Measurements from ENCODE around the gene PMFBP1.

The PMFBP1 gene

DNA sequence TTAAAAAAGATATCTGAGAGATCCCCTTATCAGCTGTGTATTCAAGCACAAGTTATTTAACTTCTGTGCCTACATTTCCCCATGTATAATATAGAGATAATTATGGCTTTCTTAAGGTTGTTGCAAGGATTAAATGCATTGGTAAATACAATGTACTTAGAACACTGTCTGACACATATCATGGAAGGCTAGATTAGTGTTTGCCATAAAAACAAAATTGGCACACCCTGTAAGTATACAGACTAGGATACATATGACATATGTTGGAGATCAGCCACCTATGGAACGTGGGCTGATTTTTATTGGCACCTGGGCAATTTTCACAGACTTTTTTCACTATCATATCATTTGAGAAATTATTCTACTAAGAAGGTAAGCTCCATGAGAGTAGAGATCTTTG lies 2.2 kb downstream of the PMFBP1 start:
- no peak for TF ChIP-seq CTCF (IDR thresholded peaks at IDR 0.05; ENCODE audit: insufficient read depth, missing control alignments)
- DNase-seq (ENCODE audit: insufficient read length, low spot score) (no peak), FAIRE-seq (no peak)

GRCh38 chr16:72168365-72168764 lies 3.6 kb downstream of the PMFBP1 start:
- no peak for DNase-seq (ENCODE audit: insufficient read length, low spot score)
- FAIRE-seq: no peak
- TF ChIP-seq CTCF (IDR thresholded peaks at IDR 0.05; ENCODE audit: insufficient read depth, missing control alignments): no peak

DNA sequence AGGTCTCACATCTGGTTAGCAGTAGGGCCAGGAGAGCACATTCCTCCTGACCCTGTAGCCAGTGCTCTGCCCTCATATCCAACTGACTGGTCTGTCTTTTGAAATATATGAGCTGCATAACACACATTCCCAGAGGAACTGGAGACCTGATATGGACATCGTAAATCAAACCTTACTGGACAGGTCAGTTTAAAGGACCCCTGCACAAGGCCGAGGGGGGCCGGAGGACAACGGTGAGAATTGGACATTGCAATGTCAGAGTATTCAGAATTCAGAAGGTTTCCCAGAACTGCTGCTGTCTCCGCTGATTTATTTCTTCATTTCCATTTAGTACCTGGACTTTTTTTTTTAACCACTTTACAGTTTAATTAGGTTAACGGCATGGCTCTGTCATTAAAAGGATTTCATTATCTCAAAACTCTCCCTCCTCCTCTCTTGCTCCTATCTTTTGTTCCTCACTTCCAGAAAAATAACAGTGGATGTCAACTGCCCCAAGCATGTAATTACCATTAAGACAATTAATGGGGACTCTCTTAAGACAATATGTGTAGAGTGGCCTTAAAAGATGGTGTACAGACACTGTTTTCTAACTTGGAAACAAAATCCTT lies 4.9 kb downstream of the PMFBP1 start:
- DNase-seq (ENCODE audit: insufficient read length, low spot score) (no peak), FAIRE-seq (no peak)
- TF ChIP-seq CTCF (IDR thresholded peaks at IDR 0.05; ENCODE audit: insufficient read depth, missing control alignments): no peak

GRCh38 chr16:72166151-72166550 lies 5.8 kb downstream of the PMFBP1 start:
- FAIRE-seq (no peak), DNase-seq (ENCODE audit: insufficient read length, low spot score) (no peak)
- TF ChIP-seq CTCF (IDR thresholded peaks at IDR 0.05; ENCODE audit: insufficient read depth, missing control alignments): no peak

DNA sequence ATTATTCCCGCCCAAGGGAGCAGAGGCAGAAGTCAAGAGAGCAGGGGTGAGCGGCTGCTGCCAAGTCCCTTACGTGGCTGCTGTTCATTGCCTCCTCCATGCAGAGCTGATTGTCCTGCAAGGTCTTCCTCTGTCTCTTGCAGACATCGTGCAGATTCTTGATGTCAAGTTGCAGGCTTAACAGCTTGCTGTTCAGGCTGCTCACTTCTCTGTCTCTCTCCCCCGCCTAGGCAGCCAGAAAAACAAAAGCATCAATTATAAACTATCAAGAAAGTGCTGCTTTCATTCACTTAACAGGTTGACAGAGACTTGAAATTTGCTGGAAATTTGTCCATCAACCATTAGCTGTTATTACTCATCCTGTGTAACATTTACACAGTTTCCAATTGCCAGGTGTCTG lies 7.3 kb downstream of the PMFBP1 start:
- DNase-seq (ENCODE audit: insufficient read length, low spot score) (no peak), FAIRE-seq (no peak)
- no peak for TF ChIP-seq CTCF (IDR thresholded peaks at IDR 0.05; ENCODE audit: insufficient read depth, missing control alignments)

- no peak for FAIRE-seq
- TF ChIP-seq CTCF (IDR thresholded peaks at IDR 0.05; ENCODE audit: insufficient read depth, missing control alignments): no peak
- DNase-seq (ENCODE audit: insufficient read length, low spot score): no peak
These were observed 9.8 kb downstream of the PMFBP1 start for GRCh38 chr16:72162105-72162692.

GRCh38 chr16:72159801-72160200 lies 12.2 kb downstream of the PMFBP1 start:
- no peak for TF ChIP-seq CTCF (IDR thresholded peaks at IDR 0.05; ENCODE audit: insufficient read depth, missing control alignments)
- DNase-seq (ENCODE audit: insufficient read length, low spot score) (no peak), FAIRE-seq (no peak)

All from D721Med (cell line).